NCI-H146 treated with DMSO at 0.1 percent for 48 hours (cell line): Measurements from ENCODE around the gene WWOX.
A peak's percentile ranks its signal among the peaks of the same experiment; 100 is the strongest.

Experiments used
- DNase-seq: peaks from one replicate; lab custom pipeline; 2025; ENCODE audit not compliant: unreplicated experiment; lab: John Stamatoyannopoulos, UW

Gene WWOX

GRCh38 chr16:78746718-78747117 is 647.3 kb downstream of the WWOX start:
- DNase-seq: no peak

DNA sequence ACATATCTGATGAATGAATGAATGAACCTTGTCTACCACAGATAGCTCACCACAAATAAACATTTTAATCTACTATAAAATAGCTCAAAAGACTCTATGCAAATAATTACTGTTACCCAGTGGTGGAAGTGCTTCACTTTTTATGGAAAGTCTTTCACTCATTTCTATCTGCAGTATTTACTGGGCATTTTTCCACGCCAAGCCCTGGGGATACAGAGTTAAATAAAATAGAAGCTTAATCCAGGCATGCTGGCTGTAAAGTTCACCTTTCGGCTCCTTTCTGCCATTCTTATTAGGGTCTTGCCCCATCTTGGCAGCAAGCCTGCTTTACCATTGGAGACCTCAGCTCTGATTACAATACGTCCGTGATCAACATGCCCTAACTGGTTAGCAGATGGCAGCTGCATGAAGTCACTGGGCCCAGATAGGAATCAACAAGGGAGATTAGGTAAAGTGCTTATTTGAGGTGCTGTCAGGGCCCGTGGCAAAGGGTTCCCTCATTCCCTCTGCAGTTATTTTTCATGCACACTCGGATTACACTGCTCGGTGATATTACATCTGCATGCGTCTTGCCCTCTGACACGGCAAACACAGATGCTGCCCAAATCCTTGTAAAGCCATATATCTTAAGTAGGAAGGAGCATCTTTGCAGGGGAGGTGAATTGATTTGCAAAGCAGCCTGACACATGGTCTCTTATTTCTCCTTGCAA is 648.9 kb downstream of the WWOX start:
- DNase-seq: peak; percentile 43

DNA sequence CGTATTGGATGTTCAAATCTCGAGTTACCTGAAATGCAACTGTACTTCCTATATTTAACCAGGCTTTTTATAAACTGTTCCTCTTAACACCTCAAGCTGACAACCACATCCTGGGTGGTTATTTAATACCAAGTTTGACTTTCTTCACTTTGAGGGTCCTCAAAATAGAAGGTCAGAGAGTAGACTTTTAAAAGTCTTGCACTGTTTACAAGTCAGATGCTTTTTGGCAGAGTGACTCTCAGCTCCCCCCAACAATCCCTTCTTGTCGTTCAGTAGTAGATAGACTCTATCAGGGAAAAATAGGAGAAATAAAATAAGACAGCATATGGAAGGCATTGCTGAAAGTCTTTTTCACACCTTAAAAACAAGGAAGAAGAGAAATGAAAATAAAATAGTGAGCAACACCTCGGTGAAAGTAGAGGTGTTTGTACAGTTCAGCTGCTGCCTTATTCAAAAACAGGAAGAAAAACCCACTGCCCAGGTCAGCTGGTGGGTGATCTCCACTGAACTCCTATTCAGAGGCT is 650.4 kb downstream of the WWOX start:
- no peak for DNase-seq

DNA sequence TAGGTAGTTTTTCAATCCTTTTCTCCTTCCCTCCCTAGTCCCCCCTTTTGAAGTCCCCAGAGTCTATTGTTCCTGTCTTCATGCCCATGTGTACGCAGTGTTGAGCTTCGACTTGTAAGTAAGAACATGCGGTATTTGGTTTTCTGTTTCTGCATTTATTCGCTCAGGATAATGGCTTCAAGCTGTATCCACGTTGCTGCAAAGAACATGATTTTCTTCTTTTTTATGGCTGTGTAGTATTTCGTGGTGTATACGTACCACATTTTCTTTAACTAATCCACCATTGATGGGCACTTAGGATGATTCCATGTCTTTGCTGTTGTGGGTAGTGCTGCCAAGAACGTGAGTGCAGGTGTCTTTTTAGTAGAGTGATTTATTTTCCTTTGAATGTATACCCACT is 651.2 kb downstream of the WWOX start:
- DNase-seq: no peak

DNA sequence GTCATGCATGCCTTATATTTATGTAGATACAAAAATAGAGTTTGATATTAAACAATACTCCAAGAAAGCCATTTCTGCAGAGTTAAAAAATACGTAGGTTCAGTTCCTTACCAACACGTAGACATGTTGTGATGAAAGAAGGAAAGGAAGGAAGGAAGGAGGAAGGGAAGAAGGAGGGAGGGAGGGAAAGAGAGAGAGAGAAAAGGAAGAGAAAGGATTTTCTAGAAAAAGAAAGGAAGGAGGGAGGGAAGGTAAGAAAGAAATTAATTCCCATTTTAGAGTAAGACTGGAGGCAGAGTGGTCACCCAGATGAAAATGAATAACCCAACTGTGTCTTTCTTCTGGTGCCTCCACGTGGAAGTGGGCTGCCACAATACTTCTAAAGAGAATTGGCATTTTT is 652.1 kb downstream of the WWOX start:
- no peak for DNase-seq

GRCh38 chr16:78754713-78755112 is 655.3 kb downstream of the WWOX start:
- DNase-seq: peak; percentile 39

GRCh38 chr16:78755751-78756661 is 656.6 kb downstream of the WWOX start:
- DNase-seq: no peak

GRCh38 chr16:78759596-78759995 is 660.1 kb downstream of the WWOX start:
- no peak for DNase-seq

DNA sequence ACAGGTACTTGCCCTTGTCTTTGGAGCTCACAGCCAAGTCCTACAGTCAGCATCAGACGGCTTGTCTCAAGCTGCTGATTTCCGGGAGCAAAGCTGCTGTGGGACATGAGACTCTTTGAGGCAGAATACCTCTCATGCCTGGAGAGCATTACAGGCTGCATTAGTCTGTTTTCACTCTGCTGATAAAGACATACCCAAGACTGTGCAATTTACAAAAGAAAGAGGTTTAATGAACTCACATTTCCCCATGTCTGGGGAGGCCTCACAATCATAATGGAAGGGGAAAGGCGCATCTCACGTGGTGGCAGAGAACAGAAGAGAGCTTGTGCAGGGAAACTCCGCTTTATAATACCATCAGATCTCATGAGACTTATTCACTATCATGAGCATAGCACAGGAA is 661.2 kb downstream of the WWOX start:
- DNase-seq: no peak

- no peak for DNase-seq
Measured at GRCh38 chr16:78761427-78761826, 662.0 kb downstream of the WWOX start.

DNA sequence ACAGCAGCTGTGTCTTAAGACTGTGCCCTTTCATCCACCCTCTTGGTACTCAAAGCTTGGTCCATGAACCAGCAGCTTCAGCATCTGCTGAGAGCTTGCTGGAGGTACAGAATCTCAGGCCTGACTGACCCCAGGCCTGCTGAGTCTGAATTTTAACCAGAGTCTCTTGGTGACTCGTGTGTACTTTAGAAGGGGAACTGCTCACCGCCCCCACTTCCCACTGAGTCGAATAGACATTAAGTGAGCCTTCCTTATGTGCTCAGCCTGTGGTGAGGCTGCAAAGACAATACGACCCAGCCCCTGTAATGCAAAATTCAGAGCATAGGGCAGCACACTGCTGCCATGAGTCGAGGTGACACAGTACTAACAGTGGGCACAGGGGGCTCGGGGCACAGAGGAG is 662.8 kb downstream of the WWOX start:
- DNase-seq: no peak

DNA sequence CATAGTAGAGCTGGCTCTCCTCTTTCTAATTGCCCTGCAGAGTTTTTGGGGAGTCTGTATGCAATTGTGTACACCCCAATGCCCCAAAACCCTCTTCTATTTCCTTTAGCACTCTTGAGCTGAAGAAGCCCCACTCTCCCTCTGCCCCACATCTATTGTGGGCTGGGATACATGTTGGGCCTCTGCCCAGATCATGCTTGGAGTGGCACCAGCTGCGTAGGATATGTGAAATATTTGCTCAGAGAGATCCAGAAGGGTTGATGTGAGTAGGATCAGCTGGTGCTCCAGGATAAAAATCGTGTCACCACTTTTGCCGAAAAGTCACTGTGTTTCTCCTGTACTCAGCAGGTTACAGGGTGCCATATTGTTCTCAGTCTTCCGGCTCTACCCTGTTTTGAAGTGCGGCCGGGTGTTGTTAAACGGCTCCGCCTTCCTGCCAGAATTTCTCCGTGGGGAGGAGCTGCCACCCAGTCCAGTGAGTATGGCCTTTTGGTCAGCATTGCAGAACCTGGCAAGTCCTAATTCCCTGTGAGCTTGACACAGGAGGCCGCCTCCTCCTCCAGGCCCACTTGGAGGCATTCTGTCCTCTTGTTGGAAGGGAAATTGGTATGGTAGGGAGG is 664.5 kb downstream of the WWOX start:
- DNase-seq: no peak

DNA sequence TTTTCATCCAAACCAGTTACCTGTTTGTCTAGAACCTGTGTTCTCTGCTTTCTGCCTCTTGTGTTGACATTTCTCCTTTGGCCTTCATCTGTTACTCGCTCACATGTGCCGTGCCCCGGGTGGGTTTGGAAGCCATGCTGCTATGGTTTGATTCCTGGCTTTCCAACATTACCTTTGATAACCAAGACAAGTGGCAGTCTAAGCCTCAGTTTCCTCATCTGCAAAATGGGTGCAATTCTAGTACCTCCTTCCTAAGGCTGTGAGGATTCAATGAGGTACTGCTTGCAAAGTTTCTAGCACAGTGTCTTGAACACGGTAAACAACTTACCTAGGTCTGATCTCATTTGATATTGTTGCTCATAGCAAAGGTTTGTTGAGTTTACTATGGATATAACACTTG is 665.0 kb downstream of the WWOX start:
- no peak for DNase-seq

- no peak for DNase-seq
Measured at GRCh38 chr16:78768226-78768625, 668.8 kb downstream of the WWOX start.

- DNase-seq: no peak
Measured at GRCh38 chr16:78768718-78769117, 669.3 kb downstream of the WWOX start.

- DNase-seq: peak; percentile 5
Measured at GRCh38 chr16:78770353-78771091, 671.1 kb downstream of the WWOX start.

DNA sequence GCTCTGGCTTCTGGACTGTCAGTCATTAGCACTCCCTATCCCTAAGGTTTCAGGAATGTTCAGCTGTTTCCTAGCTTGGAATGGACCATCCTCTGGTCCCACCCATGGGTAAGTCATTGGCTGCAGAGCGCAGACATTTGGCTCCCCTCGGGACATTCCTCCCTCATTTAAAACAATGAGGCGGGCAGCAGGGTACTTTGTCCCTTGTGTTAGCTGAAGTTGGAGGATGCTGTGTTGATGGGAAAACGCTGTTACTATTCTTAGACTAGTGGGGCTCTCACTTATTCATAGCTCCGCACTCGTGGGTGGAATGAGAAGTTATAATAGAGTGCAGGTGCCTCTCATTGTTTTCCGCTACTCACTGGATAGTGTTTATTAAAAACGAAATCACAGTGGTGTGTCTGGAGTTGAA is 673.8 kb downstream of the WWOX start:
- no peak for DNase-seq

GRCh38 chr16:78773706-78774105 is 674.3 kb downstream of the WWOX start:
- DNase-seq: no peak

GRCh38 chr16:78775161-78775561 is 675.7 kb downstream of the WWOX start:
- no peak for DNase-seq

DNA sequence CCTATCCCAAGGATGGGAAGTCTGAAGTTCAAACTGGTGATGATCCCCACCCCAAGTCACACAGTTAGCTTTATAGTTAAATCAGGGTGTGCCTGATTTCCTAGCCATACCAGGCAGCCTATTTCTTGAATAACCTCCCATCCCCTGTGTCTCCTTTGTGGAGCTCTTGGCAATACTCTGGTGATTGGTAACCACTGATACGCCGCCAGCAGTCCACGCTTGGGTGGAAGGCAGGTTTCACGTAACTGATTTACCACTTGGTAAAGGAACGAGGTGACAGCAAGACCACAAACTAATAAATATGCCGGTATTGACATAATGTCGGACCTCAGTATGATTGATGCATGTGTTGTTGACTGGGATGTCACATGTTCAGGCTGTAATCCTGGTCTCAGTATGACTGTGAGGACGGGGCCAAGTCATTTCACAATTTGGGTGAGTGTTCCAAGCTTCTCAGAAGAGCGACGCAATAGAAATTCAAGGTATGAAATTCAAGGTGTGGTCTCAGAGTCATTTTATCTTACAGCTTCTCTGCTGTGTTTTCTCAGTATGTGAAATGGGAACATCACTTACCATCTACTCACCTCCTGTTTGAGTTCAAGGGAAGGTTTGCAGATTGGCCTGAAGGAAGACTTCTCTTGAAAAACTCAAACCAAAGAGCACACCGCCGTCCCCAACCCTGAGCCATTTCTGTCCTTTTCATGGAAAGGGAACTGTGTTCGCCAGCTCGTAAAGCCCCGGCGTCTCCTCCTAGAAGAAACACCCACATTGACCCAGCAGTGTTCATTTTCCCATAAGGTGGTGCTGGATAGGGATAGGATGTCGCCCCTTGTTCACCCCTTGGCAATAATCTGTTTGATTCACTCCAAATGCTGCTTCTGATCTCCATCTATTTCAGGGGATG is 678.9 kb downstream of the WWOX start:
- DNase-seq: no peak
